GM23338 (cell line): ENCODE data around the gene ZNF653. TPM values are rescaled to one million over a fixed set of nuclear protein-coding genes. Genes with fewer than 3 reads are reported as not detected.
A peak's percentile ranks its signal among the peaks of the same experiment; 100 is the strongest.
"Not testable (repeated sequence)": the region's sequence is repeated elsewhere in the genome, so short reads cannot be mapped to it uniquely, and the experiment has no call there.

Experiments used
- ATAC-seq: fragments of 200-7000 bp; cut with Tn5 transposase; 3 replicates; pipeline ENCODE4 v1.9.1; 2020
- DNase-seq: peaks from one replicate; pipeline ENCODE4 v3.0.0-alpha.2; 2015; ENCODE audit warnings: low spot score
- H2AFZ ChIP-seq: fragments of 200-600 bp; sonication (generic); 2 replicates; pipeline ENCODE4 v1.8.0; 2016; ENCODE audit warnings: antibody characterized with exemption, mild to moderate bottlenecking, moderate library complexity
- H3F3A ChIP-seq: fragments of 200-600 bp; sonication (generic); replicated peaks from 2 replicates; pipeline ENCODE4 v1.8.0; 2017; ENCODE audit warnings: antibody characterized with exemption, mixed run types, low read depth
- H3K27ac ChIP-seq: fragments of 200-600 bp; sonication (generic); 2 replicates; pipeline ENCODE4 v1.6.1; 2016; ENCODE audit warnings: low read depth
- H3K27me3 ChIP-seq: fragments of 200-600 bp; sonication (generic); 2 replicates; pipeline ENCODE4 v1.8.0; 2016; ENCODE audit warnings: mild to moderate bottlenecking, mixed run types, moderate library complexity; ENCODE audit not compliant: insufficient read depth
- H3K36me3 ChIP-seq: fragments of 200-600 bp; sonication (generic); 2 replicates; pipeline ENCODE4 v1.8.0; 2016; ENCODE audit warnings: mild to moderate bottlenecking; ENCODE audit not compliant: insufficient read depth
- H3K4me1 ChIP-seq: fragments of 200-600 bp; sonication (generic); 2 replicates; pipeline ENCODE4 v1.8.0; 2016; ENCODE audit warnings: mild to moderate bottlenecking, moderate library complexity; ENCODE audit not compliant: insufficient read depth
- H3K4me2 ChIP-seq: fragments of 200-600 bp; sonication (generic); 2 replicates; pipeline ENCODE4 v1.7.1; 2017; ENCODE audit warnings: mixed run types
- H3K4me3 ChIP-seq: fragments of 200-600 bp; sonication (generic); 2 replicates; pipeline ENCODE4 v1.6.1; 2016; ENCODE audit warnings: mixed run types
- H3K79me2 ChIP-seq: fragments of 200-600 bp; sonication (generic); replicated peaks from 2 replicates; pipeline ENCODE4 v1.8.0; 2017; ENCODE audit warnings: mild to moderate bottlenecking; ENCODE audit not compliant: insufficient read depth
- H3K9me2 ChIP-seq: fragments of 200-600 bp; sonication (generic); 2 replicates; pipeline ENCODE4 v1.8.0; 2017; ENCODE audit not compliant: insufficient read depth
- H4K20me1 ChIP-seq: fragments of 200-600 bp; sonication (generic); replicated peaks from 2 replicates; pipeline ENCODE4 v1.8.0; 2017; ENCODE audit warnings: mild to moderate bottlenecking; ENCODE audit not compliant: insufficient read depth
- H3K27ac Mint-ChIP-seq: 2 replicates; pipeline ENCODE4 v1.8.0; 2020; ENCODE audit warnings: inconsistent platforms, mild to moderate bottlenecking, moderate library complexity, mixed read lengths
- H3K27me3 Mint-ChIP-seq: 3 replicates; pipeline ENCODE4 v1.8.0; 2022; ENCODE audit warnings: low read depth, mild to moderate bottlenecking, moderate library complexity, mixed read lengths, inconsistent platforms; ENCODE audit not compliant: insufficient read depth, poor library complexity
- H3K36me3 Mint-ChIP-seq: 3 replicates; pipeline ENCODE4 v1.8.0; 2021; ENCODE audit warnings: low read depth, mild to moderate bottlenecking, inconsistent platforms, moderate library complexity, mixed read lengths
- H3K4me1 Mint-ChIP-seq: 3 replicates; pipeline ENCODE4 v1.8.0; 2020; ENCODE audit warnings: mild to moderate bottlenecking, inconsistent platforms, mixed read lengths
- H3K4me3 Mint-ChIP-seq: 3 replicates; pipeline ENCODE4 v1.8.0; 2021; ENCODE audit warnings: moderate library complexity, mild to moderate bottlenecking, inconsistent platforms, mixed read lengths
- H3K9me3 Mint-ChIP-seq: 3 replicates; pipeline ENCODE4 v1.8.0; 2020; ENCODE audit warnings: moderate library complexity, mild to moderate bottlenecking, inconsistent platforms, mixed read lengths
- CTCF ChIP-seq, 2 experiments: fragments of 200-600 bp in 1 of 2; sonication (generic) in 1 of 2; conservative IDR thresholded peaks; 2 replicates each; pipeline versions ENCODE4 v1.5.1 to v1.6.1; 2016 to 2017; ENCODE audit warnings: antibody characterized with exemption in 2 of 2, low read depth in 2 of 2, mild to moderate bottlenecking in 2 of 2, moderate library complexity in 1 of 2
- NANOG ChIP-seq: IDR thresholded peaks from 2 replicates; pipeline ENCODE4 v1.6.1; 2016; ENCODE audit warnings: antibody characterized with exemption, borderline replicate concordance
- REST ChIP-seq: IDR thresholded peaks from one replicate; pipeline ENCODE4 v1.6.1; 2018; ENCODE audit warnings: antibody characterized with exemption; ENCODE audit not compliant: unreplicated experiment
- ZNF462 ChIP-seq: fragments of 250-450 bp; sonication (Bioruptor Pico); IDR thresholded peaks from 2 replicates; pipeline ENCODE4 v1.5.0; 2020; ENCODE audit warnings: mild to moderate bottlenecking, moderate library complexity
- polyA plus RNA-seq: library from polyadenylated mRNA; unstranded; fragments of >200 nt; fragmentation: Nextera tagmentation; extraction: Ambion mirVana; gene quantifications from 2 replicates; pipeline ENCODE4 v1.2.1, GENCODE V29; 2016
- total RNA-seq: library from RNA; depleted of rRNA; stranded (reverse); fragments of >200 nt; shearing (Covaris generic); gene quantifications from 2 replicates; pipeline ENCODE4 v1.2.3, GENCODE V29; 2014

Gene ZNF653
- total and polyA plus RNA-seq, 2 experiments from 2014 or later = 2.5 to 5.3 TPM

GRCh38 chr19:11460207-11460606 lies 45.4 kb downstream of the ZNF653 start:
- Histone ChIP-seq H4K20me1 (no peaks in the 10 kb centered on the region), H3K27me3 (no peaks in the 10 kb centered on the region), H3K4me1 (no peaks in the 10 kb centered on the region), H3F3A (0 out of 2 replicates have a peak, but pooled peaks cover 11% of the 10 kb centered on the region), H3K36me3 (no peaks in the 10 kb centered on the region), H3K4me2 (no peak overlapping the region), H3K27ac (no peak overlapping the region), H2AFZ (no peak overlapping the region), H3K9me2 (no peaks in the 10 kb centered on the region), H3K4me3 (no peak overlapping the region), H3K79me2 (no peaks in the 10 kb centered on the region)
- ATAC-seq = no peak
- no peaks in the 10 kb centered on the region for H3K9me3 Mint-ChIP-seq
- no peak for DNase-seq
- TF ChIP-seq CTCF (conservative IDR thresholded peaks at IDR 0.05; ENCODE audit: low read depth in 2 of 2) (peak; percentile 49 to 69), NANOG (no peak)
- H3K27ac Mint-ChIP-seq = no peak overlapping the region
- H3K36me3 Mint-ChIP-seq = no peaks in the 10 kb centered on the region
- H3K4me1 Mint-ChIP-seq = no peaks in the 10 kb centered on the region
- H3K4me3 Mint-ChIP-seq = no peak overlapping the region
- H3K27me3 Mint-ChIP-seq = peaks cover 3% of the 10 kb centered on the region

GRCh38 chr19:11458912-11459311 lies 46.7 kb downstream of the ZNF653 start:
- H3K9me3 Mint-ChIP-seq, H3K4me3 ChIP-seq, H3K27me3 ChIP-seq, H3K79me2 ChIP-seq, DNase-seq, H3K27me3 Mint-ChIP-seq, H4K20me1 ChIP-seq, H3K4me1 Mint-ChIP-seq, H3F3A ChIP-seq, H3K27ac ChIP-seq, H3K27ac Mint-ChIP-seq, H3K36me3 ChIP-seq, H3K4me2 ChIP-seq, H3K4me3 Mint-ChIP-seq, H3K9me2 ChIP-seq, ATAC-seq, H3K4me1 ChIP-seq, H2AFZ ChIP-seq, H3K36me3 Mint-ChIP-seq: not testable (repeated sequence)

GRCh38 chr19:11458236-11458900 lies 47.3 kb downstream of the ZNF653 start:
- no peaks in the 10 kb centered on the region for H3K36me3 ChIP-seq
- no peaks in the 10 kb centered on the region for H3K9me2 ChIP-seq
- DNase-seq = no peak
- Mint-ChIP-seq H3K4me3 (no peak overlapping the region; the same call in 2 of the 3 replicates), H3K27ac (no peak overlapping the region), H3K9me3 (no peaks in the 10 kb centered on the region), H3K36me3 (no peaks in the 10 kb centered on the region), H3K4me1 (peaks cover 4% of the 10 kb centered on the region), H3K27me3 (peaks cover 6% of the 10 kb centered on the region)
- H3F3A ChIP-seq = 0 out of 2 replicates have a peak, but pooled peaks cover 10% of the 10 kb centered on the region
- no peak for ATAC-seq
- no peaks in the 10 kb centered on the region for H3K27me3 ChIP-seq
- H3K27ac ChIP-seq = no peak overlapping the region
- peaks cover 6% of the 10 kb centered on the region; the same call in 1 of the 2 replicates for H3K4me1 ChIP-seq
- H2AFZ ChIP-seq = no peak overlapping the region
- H4K20me1 ChIP-seq = no peaks in the 10 kb centered on the region
- no peak overlapping the region for H3K4me3 ChIP-seq
- no peaks in the 10 kb centered on the region for H3K79me2 ChIP-seq
- no peak overlapping the region for H3K4me2 ChIP-seq
- TF ChIP-seq REST = no peak
- no peak for TF ChIP-seq ZNF462 (CRISPR knock-in tag)
